Measurements from ENCODE around the gene POLR1D.

DNA sequence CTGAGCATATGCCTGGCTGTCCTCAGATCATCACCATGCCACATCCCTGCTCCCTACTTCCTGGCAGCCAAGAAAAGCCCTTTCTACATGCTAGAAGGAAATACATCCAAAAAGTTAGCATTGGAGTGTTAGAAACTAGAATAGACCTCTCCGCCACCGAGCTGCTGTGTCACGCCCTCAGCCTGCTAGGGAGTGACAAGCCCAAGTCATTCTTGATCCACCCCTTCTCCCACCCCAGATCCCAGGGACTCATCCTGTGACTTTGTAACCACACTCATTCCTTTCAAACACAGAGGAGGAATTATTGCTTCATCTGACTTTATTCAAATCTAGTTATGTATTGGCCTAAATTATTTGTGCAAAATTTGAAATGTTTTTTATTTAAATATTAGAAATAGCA, 45.3 kb downstream of the POLR1D start:
- TF ChIP-seq, protein P1, sequence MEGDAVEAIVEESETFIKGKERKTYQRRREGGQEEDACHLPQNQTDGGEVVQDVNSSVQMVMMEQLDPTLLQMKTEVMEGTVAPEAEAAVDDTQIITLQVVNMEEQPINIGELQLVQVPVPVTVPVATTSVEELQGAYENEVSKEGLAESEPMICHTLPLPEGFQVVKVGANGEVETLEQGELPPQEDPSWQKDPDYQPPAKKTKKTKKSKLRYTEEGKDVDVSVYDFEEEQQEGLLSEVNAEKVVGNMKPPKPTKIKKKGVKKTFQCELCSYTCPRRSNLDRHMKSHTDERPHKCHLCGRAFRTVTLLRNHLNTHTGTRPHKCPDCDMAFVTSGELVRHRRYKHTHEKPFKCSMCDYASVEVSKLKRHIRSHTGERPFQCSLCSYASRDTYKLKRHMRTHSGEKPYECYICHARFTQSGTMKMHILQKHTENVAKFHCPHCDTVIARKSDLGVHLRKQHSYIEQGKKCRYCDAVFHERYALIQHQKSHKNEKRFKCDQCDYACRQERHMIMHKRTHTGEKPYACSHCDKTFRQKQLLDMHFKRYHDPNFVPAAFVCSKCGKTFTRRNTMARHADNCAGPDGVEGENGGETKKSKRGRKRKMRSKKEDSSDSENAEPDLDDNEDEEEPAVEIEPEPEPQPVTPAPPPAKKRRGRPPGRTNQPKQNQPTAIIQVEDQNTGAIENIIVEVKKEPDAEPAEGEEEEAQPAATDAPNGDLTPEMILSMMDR (IDR thresholded peaks at IDR 0.05): no peak
- no peak for TF ChIP-seq POLR2A (IDR thresholded peaks at IDR 0.05)
- no peak for TF ChIP-seq EP300 (IDR thresholded peaks at IDR 0.05)
